Thymus (tissue), 11 donors: ENCODE measurements around the gene C1orf35. TPM values are rescaled to one million over a fixed set of nuclear protein-coding genes. Genes with fewer than 3 reads are reported as not detected.
A peak's percentile ranks its signal among the peaks of the same experiment; 100 is the strongest.

Source experiments
- DNase-seq, 9 donors: peaks; one replicate each; pipeline ENCODE4 v3.0.0-alpha.2; 2013; ENCODE audit warnings: low spot score in 9 of 9, low read depth in 6 of 9, missing footprints in 1 of 9
- H3K27ac ChIP-seq, 2 donors: one replicate each; pipeline ENCODE4 v1.5.1; 2013; ENCODE audit warnings: control low read depth in 1 of 2, low read depth in 1 of 2, low read length in 1 of 2, mild to moderate bottlenecking in 1 of 2, moderate library complexity in 1 of 2
- H3K27me3 ChIP-seq, 2 donors: one replicate each; pipeline ENCODE4 v1.5.1; 2013; ENCODE audit warnings: low read length in 1 of 2; ENCODE audit not compliant: control insufficient read depth in 2 of 2, insufficient read depth in 1 of 2
- H3K36me3 ChIP-seq, 2 donors: one replicate each; pipeline ENCODE4 v1.5.1; 2013; ENCODE audit warnings: low read length in 1 of 2, mild to moderate bottlenecking in 1 of 2, moderate library complexity in 1 of 2; ENCODE audit not compliant: control insufficient read depth in 2 of 2, insufficient read depth in 2 of 2
- H3K4me1 ChIP-seq, 2 donors: one replicate each; pipeline ENCODE4 v1.5.1; 2013; ENCODE audit warnings: low read length in 2 of 2; ENCODE audit not compliant: control insufficient read depth in 2 of 2, insufficient read depth in 2 of 2
- H3K4me3 ChIP-seq, 2 donors: one replicate each; pipeline ENCODE4 v1.5.1; 2013; ENCODE audit warnings: low read length in 2 of 2, control low read depth in 1 of 2, mild to moderate bottlenecking in 1 of 2
- H3K9me3 ChIP-seq, 2 donors: one replicate each; pipeline ENCODE4 v1.5.1; 2013; ENCODE audit warnings: low read length in 1 of 2, mild to moderate bottlenecking in 1 of 2; ENCODE audit not compliant: control insufficient read depth in 2 of 2, insufficient read depth in 1 of 2
- WGBS: extraction: QIAGEN DNeasy Blood & Tissue Kit; methylation state at CpG from one replicate; pipeline ENCODE4 v1.1.7; 2013; 5-methylcytosine and 5-hydroxymethylcytosine counted together
- polyA plus RNA-seq: library from polyadenylated mRNA; stranded (reverse); fragments of 200-250 nt; gene quantifications from one replicate; pipeline ENCODE4 v1.2.3, GENCODE V29; 2013
- total RNA-seq: library from RNA; stranded (reverse); fragments of 120-200 nt; gene quantifications from one replicate; pipeline ENCODE4 v1.2.4, GENCODE V29; 2013
- donor health status: healthy.

C1orf35 gene
- total and polyA plus RNA-seq, 2 donors, result 17.5 to 26.1 TPM

DNA sequence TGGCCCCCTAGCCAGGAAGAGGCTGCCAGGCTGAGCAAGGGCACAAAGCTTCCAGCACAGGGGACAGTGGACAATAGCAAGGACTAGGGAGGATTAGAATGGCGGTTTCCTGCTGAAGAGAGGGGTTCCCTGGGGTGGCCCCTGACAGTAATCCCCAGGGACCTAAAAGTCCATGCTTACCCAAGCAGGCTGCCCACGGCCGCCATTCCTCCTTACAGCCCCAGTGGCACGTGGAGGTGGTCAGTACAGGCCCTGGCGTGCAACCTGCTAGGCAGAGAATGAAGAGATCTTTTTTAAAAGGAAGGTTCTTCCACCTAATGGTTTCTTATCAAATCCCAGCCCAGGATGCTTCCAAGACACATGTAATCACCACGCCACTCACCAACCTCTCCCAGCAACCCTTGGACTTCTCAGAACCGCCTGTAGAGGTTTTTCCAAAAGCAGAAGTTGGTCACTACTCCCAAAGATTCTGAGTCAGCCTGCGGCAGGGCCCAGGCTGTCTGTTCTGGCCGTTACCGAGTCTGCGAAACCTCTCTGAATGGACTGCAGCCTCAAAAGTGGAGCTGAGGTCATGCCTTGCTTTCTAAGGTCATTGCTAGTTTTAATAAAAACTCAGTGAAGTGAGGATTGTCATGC lies 5.0 kb upstream of the C1orf35 start:
- Histone ChIP-seq H3K4me3 (peak overlapping the region; percentile 86 to 88), H3K36me3 (peaks cover 17 to 20% of the 10 kb centered on the region in 2 donors), H3K4me1 (peaks cover 13 to 31% of the 10 kb centered on the region in 2 donors), H3K27me3 (no peaks in the 10 kb centered on the region), H3K27ac (peak overlapping the region in 1 of 2 donors; percentile 72), H3K9me3 (peaks cover 0 to 7% of the 10 kb centered on the region in 2 donors)
- no peak for DNase-seq
- WGBS, result 85% methylated on average over 11 of the region's 11 CpGs

- Histone ChIP-seq H3K36me3 (peaks cover 17 to 20% of the 10 kb centered on the region in 2 donors), H3K27me3 (no peaks in the 10 kb centered on the region), H3K4me3 (no peak overlapping the region), H3K27ac (no peak overlapping the region), H3K9me3 (peaks cover 0 to 7% of the 10 kb centered on the region in 2 donors), H3K4me1 (peaks cover 13 to 31% of the 10 kb centered on the region in 2 donors)
- WGBS, result 95% methylated on average over 19 of the region's 19 CpGs
- DNase-seq, result no peak
These were observed 4.5 kb upstream of the C1orf35 start for GRCh38 chr1:228107636-228108035.

- Histone ChIP-seq H3K4me1 (peaks cover 20 to 35% of the 10 kb centered on the region in 2 donors), H3K36me3 (peaks cover 17 to 20% of the 10 kb centered on the region in 2 donors)
- DNase-seq, result no peak
These were observed 3.6 kb upstream of the C1orf35 start for GRCh38 chr1:228106800-228107054.

DNA sequence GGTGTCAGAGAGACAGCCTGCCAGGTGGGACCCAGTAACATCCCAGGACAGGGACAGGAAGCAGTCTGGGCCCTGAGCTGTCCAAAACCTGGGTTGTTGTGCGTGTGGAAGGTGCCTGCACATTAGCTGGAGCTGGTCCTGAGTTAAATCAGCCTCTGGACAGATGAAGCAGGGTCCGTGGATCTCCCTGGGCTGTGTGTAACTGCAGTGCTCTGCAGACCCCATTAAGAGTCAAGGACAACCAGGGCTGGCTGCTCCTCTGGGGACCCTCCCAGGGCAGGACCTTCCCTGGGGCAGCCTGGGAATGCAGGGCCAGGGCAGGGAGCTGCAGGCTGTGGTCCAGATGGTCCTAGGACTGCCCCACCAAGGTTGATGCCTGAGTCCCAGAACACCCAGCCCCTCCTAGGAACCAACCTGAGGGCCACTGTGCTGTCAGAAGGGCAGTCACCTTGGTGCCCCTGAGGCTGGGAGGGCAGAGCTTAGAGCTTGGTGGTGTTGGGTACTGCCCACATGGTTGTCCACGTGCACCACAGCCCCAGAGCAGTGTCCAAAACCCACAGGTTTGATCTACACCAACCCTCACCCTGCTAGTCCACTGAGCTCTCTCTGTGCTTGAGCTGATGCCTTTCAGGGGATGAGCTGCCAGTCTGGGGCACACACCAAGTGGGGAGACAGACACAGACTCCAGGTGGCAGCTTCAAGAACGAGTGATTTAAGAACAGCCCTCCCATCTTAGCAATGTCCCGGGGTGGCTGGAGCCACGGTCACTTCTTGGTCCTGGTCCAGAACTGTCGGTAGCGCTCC lies 3.1 kb upstream of the C1orf35 start:
- DNase-seq, result no peak
- 95% methylated on average over 8 of the region's 8 CpGs for WGBS
- H3K4me1 ChIP-seq, result peaks cover 22 to 38% of the 10 kb centered on the region in 2 donors
- H3K4me3 ChIP-seq, result no peak overlapping the region
- H3K9me3 ChIP-seq, result peaks cover 0 to 7% of the 10 kb centered on the region in 2 donors
- H3K27ac ChIP-seq, result no peak overlapping the region
- H3K27me3 ChIP-seq, result no peaks in the 10 kb centered on the region
- peaks cover 17 to 20% of the 10 kb centered on the region in 2 donors for H3K36me3 ChIP-seq

More at GRCh38 chr1:228106800-228107054, 3.6 kb upstream of the C1orf35 start:
- no peak overlapping the region for H3K27ac ChIP-seq
- H3K9me3 ChIP-seq, result peaks cover 0 to 7% of the 10 kb centered on the region in 2 donors
- H3K4me3 ChIP-seq, result no peak overlapping the region
- H3K27me3 ChIP-seq, result no peaks in the 10 kb centered on the region
- WGBS, result 98% methylated on average over 9 of the region's 9 CpGs

DNA sequence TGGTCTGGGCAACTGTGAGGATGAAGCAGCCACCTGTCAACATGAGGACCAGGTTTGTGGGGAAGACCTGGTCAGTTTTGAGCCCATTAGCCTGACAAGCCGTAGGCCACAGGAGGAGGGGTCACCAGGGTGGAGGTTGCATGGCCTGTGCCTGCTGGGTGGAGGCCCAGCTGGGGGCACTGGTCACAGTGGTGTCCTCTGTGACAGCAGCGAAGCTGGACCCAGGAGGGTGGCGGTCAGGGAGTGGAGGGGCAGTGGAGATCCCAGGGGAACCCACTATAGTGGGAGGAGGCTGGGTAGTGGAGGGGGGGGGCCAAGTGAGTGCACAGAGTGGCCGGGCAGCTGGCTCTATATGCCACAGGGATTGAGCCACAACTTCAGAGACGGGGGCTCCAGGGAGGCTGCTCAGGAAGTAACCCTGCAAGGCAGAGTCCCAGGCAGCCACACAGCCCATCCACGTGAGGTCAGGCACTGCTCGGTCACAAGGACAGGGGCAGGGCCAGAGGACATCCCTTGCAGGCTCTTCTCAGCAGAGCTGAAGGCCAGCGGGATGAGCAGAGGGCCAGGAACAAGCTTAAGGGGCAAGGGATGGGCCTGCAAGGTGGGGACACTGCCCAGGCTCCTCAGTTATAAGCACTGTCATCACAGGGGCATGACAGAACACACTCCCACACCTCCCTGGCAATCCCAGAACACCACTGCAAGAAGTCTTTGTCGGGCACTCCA lies 2.3 kb upstream of the C1orf35 start:
- H3K4me1 ChIP-seq, result peaks cover 22 to 38% of the 10 kb centered on the region in 2 donors
- no peak overlapping the region for H3K27ac ChIP-seq

DNA sequence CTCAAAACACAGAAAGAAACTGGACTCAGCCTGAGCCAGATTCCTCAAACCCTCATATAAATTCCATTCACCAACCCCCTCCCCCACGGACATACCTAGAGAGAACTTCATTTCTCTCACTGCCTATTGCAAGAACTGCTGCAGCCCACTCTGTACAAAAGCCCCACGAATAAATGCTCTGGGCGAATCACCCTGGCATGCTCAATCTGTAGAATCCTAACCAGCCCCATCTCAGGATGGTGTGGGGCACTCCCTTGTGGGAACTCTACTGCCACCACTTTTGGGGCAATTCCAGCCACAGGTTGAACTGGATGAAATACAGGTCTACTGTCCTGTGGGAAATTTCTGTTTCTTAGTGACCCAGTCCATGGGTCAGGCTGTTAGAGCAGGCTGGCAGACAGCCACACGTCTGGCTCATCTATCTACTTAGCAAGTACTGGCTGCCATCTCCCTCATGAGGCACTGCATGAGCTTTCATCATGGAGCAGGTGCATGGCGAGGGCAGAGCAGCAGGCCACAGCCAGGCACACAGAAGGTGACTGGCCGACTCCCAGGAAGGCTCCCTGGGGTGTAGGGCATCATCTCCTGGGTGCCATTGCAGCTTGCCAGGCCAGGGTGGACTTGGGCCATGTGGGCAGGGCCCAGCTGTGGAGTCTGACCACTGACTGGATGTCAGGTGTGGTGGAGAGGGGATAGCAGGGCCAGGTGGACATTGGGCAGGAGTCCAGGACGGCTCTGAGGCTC lies 1.6 kb upstream of the C1orf35 start:
- Histone ChIP-seq H3K9me3 (peaks cover 0 to 6% of the 10 kb centered on the region in 2 donors), H3K36me3 (peaks cover 26 to 29% of the 10 kb centered on the region in 2 donors), H3K27ac (no peak overlapping the region), H3K4me3 (no peak overlapping the region), H3K27me3 (no peaks in the 10 kb centered on the region), H3K4me1 (peaks cover 17 to 32% of the 10 kb centered on the region in 2 donors)
- no peak for DNase-seq
- WGBS, result 87% methylated on average over 7 of the region's 7 CpGs

More for the DNA sequence above, 2.3 kb upstream of the C1orf35 start:
- H3K4me3 ChIP-seq, result no peak overlapping the region
- no peak for DNase-seq
- H3K9me3 ChIP-seq, result peaks cover 0 to 7% of the 10 kb centered on the region in 2 donors
- no peaks in the 10 kb centered on the region for H3K27me3 ChIP-seq
- 95% methylated on average over 9 of the region's 9 CpGs for WGBS
- H3K36me3 ChIP-seq, result peaks cover 20 to 23% of the 10 kb centered on the region in 2 donors

DNA sequence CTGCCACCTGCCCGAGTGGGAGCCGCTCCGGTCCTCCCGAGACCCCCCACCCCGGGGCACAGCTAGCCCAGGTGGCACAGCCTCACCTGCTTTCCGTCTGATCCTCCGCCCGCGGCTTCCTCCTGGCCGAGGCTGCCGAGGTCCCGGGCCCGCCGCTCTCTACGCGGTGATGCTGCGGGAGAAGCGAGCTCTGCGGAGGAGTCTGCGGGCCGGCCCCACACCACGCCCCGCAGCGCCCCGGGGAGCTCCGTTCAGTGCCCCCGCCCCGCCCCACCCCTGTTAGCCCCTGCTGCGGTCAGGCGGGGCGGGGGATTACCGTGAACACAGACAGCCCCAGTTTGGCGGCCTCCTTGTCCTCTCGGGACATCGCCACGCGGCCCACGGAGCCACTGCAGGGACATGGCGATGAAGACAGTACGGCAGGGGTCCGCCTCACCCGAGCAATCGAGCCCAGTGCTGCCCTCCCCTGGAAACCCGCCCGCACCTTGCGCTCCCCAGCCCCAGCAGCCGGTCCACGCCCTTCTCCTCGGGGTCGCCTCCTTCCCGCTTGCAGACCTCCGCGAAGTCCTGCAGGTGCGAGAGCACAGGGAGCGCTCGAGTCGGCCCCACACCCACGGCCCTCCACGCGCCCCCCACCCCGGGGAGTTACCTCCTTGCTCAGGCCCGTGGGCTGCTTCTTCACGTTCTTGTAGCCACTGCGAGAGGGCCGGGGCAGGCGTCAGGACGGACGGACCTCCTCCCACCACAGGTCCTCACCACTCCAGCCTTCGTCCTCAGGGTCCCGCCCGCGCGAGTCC lies 933 bp downstream of the C1orf35 start:
- peaks cover 13 to 19% of the 10 kb centered on the region in 2 donors for H3K4me1 ChIP-seq
- no peaks in the 10 kb centered on the region for H3K27me3 ChIP-seq
- H3K4me3 ChIP-seq, result peak overlapping the region; percentile 85 to 91
- peaks cover 44 to 48% of the 10 kb centered on the region in 2 donors for H3K36me3 ChIP-seq
- H3K9me3 ChIP-seq, result peaks cover 0 to 4% of the 10 kb centered on the region in 2 donors
- 11% methylated on average over 73 of the region's 73 CpGs for WGBS
- peak in 2 of 9 donors; percentile 31 to 45 for DNase-seq
- peak overlapping the region; percentile 18 to 66 for H3K27ac ChIP-seq

- no peaks in the 10 kb centered on the region for H3K27me3 ChIP-seq
- no peak for DNase-seq
- H3K4me1 ChIP-seq, result peaks cover 13 to 19% of the 10 kb centered on the region in 2 donors
- H3K27ac ChIP-seq, result peak overlapping the region in 1 of 2 donors; percentile 66
- 75% methylated on average over 15 of the region's 15 CpGs for WGBS
- H3K9me3 ChIP-seq, result peaks cover 0 to 4% of the 10 kb centered on the region in 2 donors
- H3K4me3 ChIP-seq, result peak overlapping the region in 1 of 2 donors; percentile 85
- H3K36me3 ChIP-seq, result peaks cover 45 to 53% of the 10 kb centered on the region in 2 donors
These were observed 1.5 kb downstream of the C1orf35 start for GRCh38 chr1:228101614-228101993.
